HepG2 (cell line): Measurements from ENCODE around the gene NDE1.

Source experiments
- BHLHE40 ChIP-seq: IDR thresholded peaks from 2 replicates; pipeline ENCODE4 v1.6.1; 2011; ENCODE audit warnings: low read length, improper control_type of control experiment
- POGZ ChIP-seq: sonication (generic); formaldehyde crosslinking; IDR thresholded peaks from 2 replicates; pipeline ENCODE4 v1.4.0; 2020; ENCODE audit warnings: mild to moderate bottlenecking, missing genetic modification reagents
- ZBTB21 ChIP-seq: sonication (generic); formaldehyde crosslinking; IDR thresholded peaks from 2 replicates; pipeline ENCODE4 v1.4.0; 2020; ENCODE audit warnings: missing genetic modification reagents
- ZNF331 ChIP-seq: sonication (generic); formaldehyde crosslinking; IDR thresholded peaks from 2 replicates; pipeline ENCODE4 v1.4.0; 2020; ENCODE audit warnings: missing genetic modification reagents
- ZNF549 ChIP-seq: sonication (generic); formaldehyde crosslinking; IDR thresholded peaks from 2 replicates; pipeline ENCODE4 v1.5.0; 2020; ENCODE audit warnings: missing genetic modification reagents
- TF ChIP-seq, protein P1 (sequence below): sonication (generic); formaldehyde crosslinking; IDR thresholded peaks from 2 replicates; pipeline ENCODE4 v1.8.0; 2022; ENCODE audit warnings: missing genetic modification reagents, low read depth, mild to moderate bottlenecking, borderline replicate concordance

DNA sequence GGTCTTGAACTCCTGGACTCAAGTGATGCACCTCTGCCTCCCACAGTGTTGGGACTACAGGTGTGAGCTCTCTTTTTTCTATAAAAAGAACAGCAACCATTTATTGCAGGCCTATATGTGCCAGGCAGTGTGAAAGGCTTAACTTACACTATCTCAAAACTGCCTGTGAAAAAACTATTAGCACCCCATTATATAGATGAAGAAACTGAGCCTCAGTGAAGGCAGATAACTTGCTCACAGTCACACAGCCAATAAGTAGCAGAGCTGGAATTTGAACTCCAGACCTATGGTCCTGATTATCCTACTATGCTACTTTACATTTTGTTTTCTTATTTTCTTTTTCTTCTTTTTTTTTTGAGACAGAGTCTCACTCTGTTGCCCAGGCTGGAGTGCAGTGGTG is 15.1 kb downstream of the NDE1 start:
- TF ChIP-seq, protein P1, sequence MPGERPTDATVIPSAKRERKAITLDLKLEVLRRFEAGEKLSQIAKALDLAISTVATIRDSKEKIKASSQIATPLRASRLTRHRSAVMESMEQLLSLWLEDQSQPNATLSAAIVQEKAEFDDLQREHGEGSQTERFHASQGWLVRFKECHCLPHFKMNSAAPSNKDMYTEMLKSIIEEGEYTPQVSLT, result no peak
- TF ChIP-seq POGZ (CRISPR knock-in tag) (no peak), ZNF549 (CRISPR knock-in tag) (no peak), ZNF331 (CRISPR knock-in tag) (no peak), ZBTB21 (CRISPR knock-in tag) (no peak), BHLHE40 (no peak)
